Vagina (tissue), 2 donors: ENCODE measurements around the gene NRXN2.

ENCODE experiments used
- CTCF ChIP-seq, 3 experiments: fragments of 450-650 bp in 2 of 3; fragments of 200-600 bp in 1 of 3; sonication (generic) in 1 of 3; IDR thresholded peaks; one replicate each; pipeline ENCODE4 v1.5.1; 2017 to 2019; ENCODE audit warnings: antibody characterized with exemption in 3 of 3, mild to moderate bottlenecking in 2 of 3, moderate library complexity in 2 of 3
- POLR2A ChIP-seq, 2 donors: fragments of 450-650 bp; IDR thresholded peaks; one replicate each; pipeline ENCODE4 v1.6.1; 2017; ENCODE audit warnings: antibody characterized with exemption in 2 of 2, mild to moderate bottlenecking in 2 of 2, moderate library complexity in 2 of 2

- TF ChIP-seq CTCF (IDR thresholded peaks at IDR 0.05) (peak; percentile 87 to 94 (median 94)), POLR2A (IDR thresholded peaks at IDR 0.05) (no peak)
Measured at GRCh38 chr11:64723117-64723906, at the start of gene NRXN2.
